Bronchial smooth muscle cell (primary cell): ENCODE data around the gene DNAJC5. TPM values are rescaled to one million over a fixed set of nuclear protein-coding genes. Genes with fewer than 3 reads are reported as not detected.

ENCODE experiments used
- total RNA-seq: library from RNA; depleted of rRNA; stranded (reverse); fragments of >200 nt; gene quantifications from 2 replicates; pipeline ENCODE4 v1.2.1, GENCODE V29; 2014

Gene DNAJC5
- 39.9 and 40.2 TPM in 2 replicates for total RNA-seq

GRCh38 chr20:63894358-63895201 lies at the start of gene DNAJC5:
DNAJC5 (plus strand) TSS chr20:63895126; CDS start chr20:63928346, 33,220 bp downstream.

GRCh38 chr20:63861365-63861934 lies 33.5 kb upstream of the DNAJC5 start, which contains the start of gene ABHD16B:
ABHD16B (plus strand) TSS chr20:63861498; CDS start chr20:63861541, 43 bp downstream.

GRCh38 chr20:63864978-63865640 lies 29.8 kb upstream of the DNAJC5 start, which contains the start of gene TPD52L2:
TPD52L2 (plus strand) TSS chr20:63865270; CDS start chr20:63865366, 96 bp downstream.

GRCh38 chr20:63955827-63956663 lies 61.1 kb downstream of the DNAJC5 start, which contains the start of gene UCKL1:
UCKL1 (minus strand) TSS chr20:63956416; CDS start chr20:63956372, 44 bp downstream.

GRCh38 chr20:63969838-63970713 lies 75.2 kb downstream of the DNAJC5 start, which contains the start of gene ZNF512B:
ZNF512B (minus strand) TSS chr20:63969930; CDS start chr20:63967950, 1,980 bp downstream.

GRCh38 chr20:63979557-63980316 lies 84.8 kb downstream of the DNAJC5 start, which contains the start of gene SAMD10:
SAMD10 (minus strand) TSS chr20:63979642; CDS start chr20:63979467, 175 bp downstream.

GRCh38 chr20:63980806-63981728 lies 86.1 kb downstream of the DNAJC5 start, which contains the start of gene PRPF6:
PRPF6 (plus strand) TSS chr20:63981132; CDS start chr20:63981246, 114 bp downstream.

Other genes with a start within 250 kb of the DNAJC5 start
- gene STMN3, start 241.7 kb upstream of the DNAJC5 start, total RNA-seq = 7.2 and 11.7 TPM in 2 replicates
- gene RTEL1, start 236.8 kb upstream of the DNAJC5 start, total RNA-seq = 7.7 and 9.9 TPM in 2 replicates
- 0.52 and 18.1 TPM in 2 replicates for gene TNFRSF6B, start 198.5 kb upstream of the DNAJC5 start, total RNA-seq
- 36.7 and 63.4 TPM in 2 replicates for gene ARFRP1, start 187.2 kb upstream of the DNAJC5 start, total RNA-seq
- gene ZGPAT, start 187.1 kb upstream of the DNAJC5 start, total RNA-seq = 18.4 and 25.1 TPM in 2 replicates
- gene LIME1, start 158.5 kb upstream of the DNAJC5 start, total RNA-seq = 2.4 and 3.0 TPM in 2 replicates
- 17.7 and 18.8 TPM in 2 replicates for gene SLC2A4RG, start 155.3 kb upstream of the DNAJC5 start, total RNA-seq
- gene ZBTB46, start 63.9 kb upstream of the DNAJC5 start, total RNA-seq = 23.6 and 54.7 TPM in 2 replicates
- gene ABHD16B, start 33.6 kb upstream of the DNAJC5 start, total RNA-seq = under 0.01 TPM in 1 of 2 replicates, not detected in the other
- gene TPD52L2, start 29.9 kb upstream of the DNAJC5 start, total RNA-seq = 95.0 and 133 TPM in 2 replicates
- 16.2 and 21.0 TPM in 2 replicates for gene UCKL1, start 61.3 kb downstream of the DNAJC5 start, total RNA-seq
- gene ZNF512B, start 74.8 kb downstream of the DNAJC5 start, total RNA-seq = 5.2 and 5.8 TPM in 2 replicates
- 0.34 and 0.47 TPM in 2 replicates for gene SAMD10, start 84.5 kb downstream of the DNAJC5 start, total RNA-seq
- 65.7 and 90.4 TPM in 2 replicates for gene PRPF6, start 86.0 kb downstream of the DNAJC5 start, total RNA-seq
- 0.47 and 0.60 TPM in 2 replicates for gene C20orf204, start 141.1 kb downstream of the DNAJC5 start, total RNA-seq
- under 0.01 TPM in 1 of 2 replicates, not detected in the other for gene SOX18, start 154.5 kb downstream of the DNAJC5 start, total RNA-seq
- gene TCEA2, start 168.1 kb downstream of the DNAJC5 start, total RNA-seq = 44.7 and 44.8 TPM in 2 replicates
- gene RGS19, start 184.4 kb downstream of the DNAJC5 start, total RNA-seq = 5.4 and 5.8 TPM in 2 replicates
- gene OPRL1, start 185.0 kb downstream of the DNAJC5 start, total RNA-seq = 2.2 and 3.5 TPM in 2 replicates
- 0.09 and 0.16 TPM in 2 replicates for gene LKAAEAR1, start 189.3 kb downstream of the DNAJC5 start, total RNA-seq
- not detected in 2 replicates for gene NPBWR2, start 212.4 kb downstream of the DNAJC5 start, total RNA-seq